CD1c-positive myeloid dendritic cell (primary cell): ENCODE results near the gene PPP1R14C.

Experiments
- DNase-seq: peaks from one replicate; pipeline ENCODE4 v3.0.0-alpha.2; 2016; ENCODE audit errors: extremely low spot score

The PPP1R14C gene

DNA sequence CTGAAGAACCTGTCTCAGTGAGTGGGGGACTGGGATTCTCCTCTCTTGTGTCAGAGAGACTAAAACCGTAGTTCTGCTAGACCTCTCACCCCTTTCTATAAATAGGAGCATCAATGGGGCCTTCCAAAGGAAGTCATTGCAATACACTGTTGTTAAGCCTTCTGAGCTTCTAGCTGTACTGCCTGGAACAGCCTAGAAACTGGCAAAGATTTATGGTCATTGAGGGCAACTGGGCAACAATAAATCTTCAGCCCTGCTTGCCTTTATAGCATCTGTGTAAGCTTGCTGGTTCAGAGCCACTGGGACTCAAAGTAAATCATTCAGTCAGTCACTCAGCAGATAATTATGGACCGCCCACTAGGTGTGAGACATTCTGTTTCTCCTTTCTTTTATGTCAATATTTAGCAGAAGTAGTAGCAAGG lies 53.2 kb downstream of the PPP1R14C start:
- no peak for DNase-seq

DNA sequence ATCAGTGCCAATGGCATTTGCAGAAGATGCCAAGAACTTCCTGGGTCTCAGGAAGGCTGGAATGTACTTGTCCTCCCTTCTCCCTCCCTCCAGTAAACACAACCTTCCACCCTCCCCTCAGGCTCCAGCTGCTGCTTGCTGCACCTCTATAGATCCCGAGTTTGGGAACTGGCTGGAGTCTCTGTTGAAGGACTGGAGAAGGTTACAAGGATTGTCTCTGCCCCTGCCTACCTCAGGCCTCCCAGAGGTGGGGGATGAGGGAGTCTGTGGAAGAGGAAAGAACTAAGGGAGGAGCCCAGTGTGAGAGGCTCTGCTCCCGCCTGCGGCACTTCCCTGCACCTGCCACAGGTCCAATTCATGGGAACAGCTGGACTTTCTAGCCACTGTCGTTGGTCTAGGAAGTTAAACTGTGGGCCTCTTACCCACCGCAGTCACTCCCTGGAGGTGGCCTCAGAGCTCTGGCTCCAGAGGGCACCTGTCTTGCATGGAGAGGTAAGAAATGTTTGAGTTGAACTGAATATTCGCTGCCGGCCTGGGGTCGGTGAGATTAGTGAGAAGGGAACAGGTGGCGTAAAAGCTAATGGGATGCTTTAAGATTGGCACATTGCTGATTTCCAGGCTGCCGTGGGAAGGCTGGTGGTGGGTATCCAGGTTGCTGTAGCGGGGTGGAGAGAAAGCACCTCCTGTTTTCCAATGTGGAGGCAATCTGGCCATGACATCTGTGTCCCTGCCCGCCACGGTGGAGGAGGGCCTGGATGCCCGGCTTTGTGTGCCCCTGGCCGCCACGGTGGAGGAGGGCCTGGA lies 54.3 kb downstream of the PPP1R14C start:
- no peak for DNase-seq

GRCh38 chr6:150198532-150198931 lies 55.7 kb downstream of the PPP1R14C start:
- no peak for DNase-seq

DNA sequence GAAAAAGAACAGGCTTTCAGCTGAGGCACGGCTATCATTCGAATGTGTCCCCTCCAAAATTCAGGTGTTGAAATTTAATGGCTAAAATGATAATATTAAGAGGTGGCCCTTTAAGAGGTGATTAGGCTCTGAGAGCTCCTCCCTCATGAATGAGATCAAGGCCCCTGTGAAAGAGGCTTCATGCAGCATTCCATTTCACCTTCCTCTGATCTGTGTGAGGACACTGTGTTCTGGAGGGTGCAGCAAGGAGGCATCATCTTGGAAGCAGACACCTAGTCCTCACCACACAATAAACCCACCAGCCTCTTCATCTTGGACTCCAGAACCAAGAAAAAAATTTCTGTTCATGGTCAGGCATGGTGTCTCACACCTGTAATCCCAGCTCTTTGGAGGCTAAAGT lies 56.4 kb downstream of the PPP1R14C start:
- DNase-seq = no peak

- DNase-seq = no peak
These were observed 57.7 kb downstream of the PPP1R14C start for GRCh38 chr6:150200428-150201100.

DNA sequence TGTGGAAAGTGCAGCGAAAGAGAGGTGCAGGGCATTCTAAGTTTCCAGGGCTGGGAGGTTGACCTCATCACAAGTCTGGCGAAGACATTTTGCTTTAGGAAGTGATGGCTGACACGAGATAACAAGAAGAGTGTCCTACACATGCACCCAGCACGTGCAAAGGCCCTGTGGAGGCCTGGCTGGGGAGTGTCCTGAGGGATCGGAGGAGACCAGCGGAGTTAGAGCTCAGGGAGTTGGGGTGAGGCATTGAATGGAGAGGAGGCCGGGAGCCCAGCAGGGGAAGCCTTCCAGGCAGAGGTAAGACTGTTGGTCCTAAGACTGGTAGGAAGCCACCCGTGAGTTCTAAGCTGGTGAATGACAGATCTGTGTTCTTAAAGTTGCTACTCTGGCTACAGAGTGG lies 58.4 kb downstream of the PPP1R14C start:
- no peak for DNase-seq

DNA sequence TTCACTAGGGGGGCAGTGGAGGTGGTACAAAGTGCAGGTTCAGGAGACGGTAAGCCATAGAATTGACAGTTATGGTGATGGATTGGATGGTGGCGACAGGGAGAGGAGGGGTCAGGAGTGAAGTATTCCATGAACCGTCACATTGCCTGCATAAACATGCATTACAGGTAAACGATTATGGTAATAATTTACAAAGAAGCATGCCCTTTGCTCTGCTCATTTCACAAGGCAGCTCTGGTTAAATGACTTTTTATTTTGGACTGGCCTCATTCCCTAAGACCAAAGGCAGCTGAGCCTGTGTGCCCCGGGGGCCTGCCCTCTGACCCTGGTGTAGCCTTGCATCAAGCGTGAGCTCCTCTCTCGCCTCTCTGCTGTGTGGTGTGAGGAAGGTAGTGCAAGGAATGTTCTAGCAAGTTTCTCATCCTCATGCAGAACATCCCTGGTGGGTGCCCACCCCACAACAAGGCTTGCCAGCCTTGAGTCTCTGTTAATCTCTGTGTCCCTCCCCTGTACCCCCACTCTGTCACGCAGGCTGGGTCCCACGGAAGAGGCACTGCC lies 59.0 kb downstream of the PPP1R14C start:
- no peak for DNase-seq

DNA sequence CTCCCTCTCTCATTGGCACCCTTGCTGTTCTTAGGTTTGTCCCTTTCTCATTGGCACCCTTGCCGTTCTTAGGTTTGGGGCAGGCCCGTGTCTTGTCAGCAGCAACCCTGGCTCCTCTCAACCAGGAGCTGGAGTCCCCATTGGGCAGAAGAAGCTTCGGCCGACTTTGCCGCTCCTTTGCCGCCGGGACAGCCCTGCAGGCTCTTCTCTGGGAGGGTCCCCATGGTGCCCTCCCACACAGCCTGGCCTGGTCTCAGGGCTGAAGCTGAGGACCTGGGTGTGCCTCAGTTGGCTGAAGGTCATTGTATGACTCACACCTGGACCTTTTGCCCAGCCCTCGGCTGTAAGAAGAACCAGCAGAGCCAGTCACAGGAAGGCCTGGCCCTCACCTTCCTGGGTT lies 59.6 kb downstream of the PPP1R14C start:
- DNase-seq = no peak

- no peak for DNase-seq
These were observed 60.1 kb downstream of the PPP1R14C start for GRCh38 chr6:150202934-150203333.

DNA sequence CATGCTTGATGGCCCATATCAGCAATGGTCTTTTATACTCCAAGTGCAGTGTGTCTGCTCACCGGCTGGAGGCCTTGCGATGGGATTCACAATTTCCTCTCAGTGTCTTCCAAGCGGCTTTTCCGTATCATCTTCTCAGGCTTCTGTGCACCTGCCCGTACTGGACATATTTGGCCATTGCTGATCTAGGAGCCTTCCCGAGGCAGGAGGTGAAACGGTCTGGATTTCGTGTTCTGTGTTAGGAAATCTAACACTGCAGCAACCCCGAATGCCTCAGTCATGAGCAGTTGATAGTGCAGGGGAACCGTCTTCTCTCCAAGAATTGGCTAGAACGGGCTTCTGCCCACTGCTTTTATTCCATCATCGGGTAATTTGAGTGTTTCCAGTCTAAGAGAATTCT lies 60.5 kb downstream of the PPP1R14C start:
- DNase-seq = no peak

DNA sequence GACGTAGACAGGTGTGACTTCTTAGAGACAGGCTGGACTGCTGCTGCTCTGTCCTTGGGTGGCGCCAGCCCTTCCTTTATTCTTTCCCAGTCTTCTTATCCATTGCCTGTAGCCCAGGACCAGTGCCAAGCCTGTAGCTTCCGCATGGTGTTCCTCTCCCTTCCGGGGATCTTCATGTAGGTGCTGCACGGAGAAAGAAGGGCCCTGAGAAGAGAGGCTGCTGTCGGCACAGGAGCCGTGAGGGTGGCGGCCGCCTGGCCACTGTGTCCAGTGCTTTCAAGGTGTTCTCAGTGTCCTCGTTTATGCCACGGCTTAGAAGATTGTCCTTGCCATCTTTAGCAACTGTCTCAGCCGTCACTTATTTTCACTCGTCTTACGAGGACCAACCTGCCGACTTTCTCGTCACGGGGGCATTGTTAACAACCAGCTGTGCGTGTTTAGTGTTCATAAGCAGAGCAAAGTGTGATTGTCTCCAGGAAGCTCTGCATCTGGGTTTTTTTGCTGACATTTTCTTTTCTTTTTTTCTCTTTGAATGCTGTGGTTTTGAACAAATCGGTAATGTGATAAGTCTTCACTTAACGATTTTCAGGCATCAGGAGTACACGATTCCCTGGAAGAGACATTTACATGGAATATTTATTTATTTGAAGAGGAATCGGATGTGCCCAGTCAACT lies 61.2 kb downstream of the PPP1R14C start:
- no peak for DNase-seq

DNA sequence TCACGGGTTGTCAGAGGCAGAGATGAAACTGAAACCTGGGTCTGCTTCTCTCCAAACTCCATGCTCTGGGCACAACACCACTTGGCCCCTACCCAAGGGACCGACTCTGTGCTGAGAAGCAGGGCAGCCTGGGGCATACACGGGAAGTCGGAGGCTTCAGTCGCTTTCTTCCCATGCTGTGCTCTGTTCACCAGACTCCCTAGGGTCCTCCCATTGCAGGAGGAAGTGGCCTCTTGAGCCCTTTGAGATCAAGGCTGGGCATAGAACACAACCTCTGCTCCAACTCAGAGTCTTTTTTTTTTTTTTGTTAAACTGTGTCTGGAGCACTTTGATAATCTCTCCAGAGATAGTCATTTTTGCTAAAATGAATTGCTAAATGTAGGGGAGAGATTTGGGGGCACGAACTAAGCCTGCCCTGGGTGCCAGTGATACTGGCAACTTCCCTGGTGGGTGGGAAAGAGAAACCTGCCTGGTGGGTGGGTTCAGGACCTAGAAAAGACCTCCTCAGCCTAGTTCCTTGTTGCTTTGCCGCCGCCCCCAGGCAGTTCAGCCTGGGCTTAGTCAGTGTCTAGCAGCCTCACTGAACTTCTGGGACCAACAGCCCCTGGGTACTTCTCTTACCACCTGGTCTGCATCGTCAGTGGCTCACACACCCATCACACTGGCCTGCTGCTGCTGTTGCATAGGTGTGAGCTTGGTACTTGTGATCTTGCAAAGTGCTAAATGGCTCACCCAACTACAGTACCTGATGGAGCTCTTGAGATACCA lies 62.0 kb downstream of the PPP1R14C start:
- no peak for DNase-seq

DNA sequence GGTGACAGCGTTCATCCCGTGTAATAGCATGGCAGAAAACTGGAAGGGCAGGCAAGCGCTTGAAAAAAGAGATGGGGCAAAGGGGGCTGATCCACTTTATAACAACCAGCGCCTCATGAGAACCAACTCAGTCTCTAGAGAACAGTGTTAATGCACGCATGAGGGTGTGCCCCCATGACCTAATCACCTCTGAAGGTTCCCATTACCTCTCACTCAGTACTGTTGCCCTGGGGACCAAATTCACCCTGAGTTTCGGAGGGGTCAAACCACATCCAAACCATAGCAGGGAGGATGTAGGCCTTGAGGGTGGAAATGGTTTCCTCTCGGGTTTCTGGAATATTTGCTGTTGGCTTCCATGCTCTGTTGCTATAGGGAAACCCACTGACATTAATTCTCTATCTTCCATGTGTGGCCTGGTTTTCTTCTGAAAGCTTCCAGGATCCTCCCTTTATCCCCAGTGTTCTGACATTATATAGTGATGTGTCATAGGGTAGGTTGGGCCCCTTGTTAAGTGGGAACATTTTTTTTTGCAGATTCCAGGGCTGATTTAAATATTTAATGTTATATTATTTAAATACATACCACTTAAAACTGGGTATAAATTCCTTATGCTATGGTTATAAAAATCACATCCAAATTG lies 65.2 kb downstream of the PPP1R14C start:
- no peak for DNase-seq

DNA sequence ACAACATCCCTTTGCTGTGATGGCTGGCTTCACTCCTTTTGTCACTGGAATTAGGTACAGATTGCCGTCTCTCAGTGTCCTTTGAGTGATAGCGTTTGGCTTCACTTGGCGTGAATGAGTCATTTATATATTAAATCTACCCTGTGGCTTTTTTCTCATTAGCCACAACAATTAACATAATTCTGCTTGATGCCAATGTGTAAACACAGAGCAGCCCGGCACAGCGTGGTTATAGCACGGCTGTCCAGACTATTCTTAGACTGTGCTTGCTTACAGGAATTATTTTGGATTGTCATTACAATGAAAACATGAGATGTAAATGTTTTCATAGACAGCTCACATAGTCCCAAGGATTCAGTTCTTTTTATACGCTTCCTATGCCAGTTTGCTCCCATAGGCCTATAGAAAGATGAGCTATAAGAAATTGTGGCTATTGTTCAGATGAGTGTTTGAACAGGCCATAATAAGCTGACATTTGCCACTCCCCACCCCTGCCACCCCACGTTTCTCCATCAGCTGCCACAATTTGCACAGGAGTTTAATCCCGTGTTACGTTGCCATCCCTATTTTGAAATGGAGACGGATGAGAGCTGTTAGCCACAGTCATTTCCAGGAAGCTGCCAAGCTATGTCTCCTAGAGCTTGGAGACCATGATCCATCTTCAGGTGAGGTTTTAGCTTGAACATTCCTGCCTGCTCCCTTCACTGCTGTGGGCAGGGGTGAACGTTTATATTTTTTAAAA lies 65.9 kb downstream of the PPP1R14C start:
- DNase-seq = no peak

GRCh38 chr6:150209415-150209814 lies 66.6 kb downstream of the PPP1R14C start:
- no peak for DNase-seq

DNA sequence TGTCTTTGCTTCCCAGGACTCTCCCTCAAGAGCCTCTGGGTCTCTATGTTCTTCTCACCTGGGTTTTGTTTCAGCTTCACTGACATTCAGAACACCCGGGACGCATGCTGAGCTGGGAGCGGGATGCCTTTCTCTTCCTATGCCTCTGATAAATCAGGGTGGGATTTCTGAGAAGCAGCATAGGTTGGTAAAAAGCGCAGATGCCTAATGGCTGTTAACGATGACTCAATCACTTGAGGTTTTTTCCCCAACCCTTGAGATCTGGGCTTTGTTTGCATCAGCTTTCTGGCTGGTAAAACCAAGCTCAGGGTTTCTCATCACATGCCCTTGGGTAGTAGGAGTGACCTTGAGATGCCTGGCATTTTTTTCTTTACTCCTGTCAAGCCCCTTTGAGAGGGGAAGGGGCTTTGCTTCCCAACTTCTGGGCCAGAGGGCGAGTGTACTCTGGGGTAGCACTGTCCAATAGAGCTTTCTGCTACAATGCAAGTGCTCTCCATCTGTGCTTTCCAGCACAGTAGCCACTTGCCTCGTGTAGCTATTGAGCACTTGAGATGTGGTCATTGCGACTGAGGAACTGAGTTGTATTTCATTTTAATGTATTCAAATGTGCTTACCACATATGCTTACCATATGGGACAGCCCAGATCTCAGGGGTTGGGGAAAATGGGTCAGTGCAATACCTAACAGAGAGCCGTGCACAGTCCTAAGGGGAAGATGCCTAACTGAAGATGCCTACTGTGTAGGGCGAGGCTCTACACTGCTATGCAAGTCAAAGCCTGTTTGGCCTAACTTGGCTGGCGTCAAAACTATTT lies 69.1 kb downstream of the PPP1R14C start:
- no peak for DNase-seq

- DNase-seq = no peak
These were observed 69.9 kb downstream of the PPP1R14C start for GRCh38 chr6:150212778-150213177.

DNA sequence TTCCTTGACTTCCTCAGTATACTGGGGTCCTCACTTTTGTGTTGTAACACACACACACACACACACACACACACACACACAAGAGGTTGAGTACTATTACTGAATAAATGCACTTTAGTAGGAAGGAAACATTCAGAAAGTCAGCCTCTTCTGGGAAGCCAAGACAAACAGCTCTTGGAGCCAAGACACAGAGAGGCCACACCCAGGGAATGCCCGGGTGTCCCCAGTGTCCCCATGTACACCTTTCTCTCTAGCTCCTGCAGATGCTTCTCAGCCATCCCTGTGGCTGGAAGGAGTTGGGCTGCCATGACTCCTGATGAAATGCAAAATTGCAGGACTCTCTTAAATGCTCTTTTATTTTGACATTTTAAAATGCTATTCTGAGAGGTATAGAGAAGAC lies 70.5 kb downstream of the PPP1R14C start:
- no peak for DNase-seq

DNA sequence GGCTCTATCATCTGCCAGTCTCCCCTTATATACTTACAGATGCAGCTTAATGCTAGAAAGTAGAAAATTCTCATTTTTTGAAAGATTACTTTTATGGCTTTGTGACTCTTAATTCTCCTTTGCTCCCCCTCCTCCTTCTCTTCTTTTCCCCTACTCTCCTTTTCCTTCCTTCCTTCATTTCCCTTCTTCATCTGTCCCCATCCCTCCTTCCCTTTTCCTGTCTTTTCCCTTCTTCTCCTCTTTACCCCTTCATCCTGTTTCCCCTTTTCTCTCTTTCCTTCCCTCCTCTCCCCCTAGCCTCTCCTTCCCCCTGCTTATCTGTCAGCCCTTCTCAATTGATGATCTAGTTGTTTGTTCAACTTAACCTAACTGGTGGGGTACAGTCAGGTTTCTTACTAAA lies 71.5 kb downstream of the PPP1R14C start:
- no peak for DNase-seq
